Neuron (in vitro differentiated cells): ENCODE results near the gene GTPBP6.
A peak's percentile ranks its signal among the peaks of the same experiment; 100 is the strongest.

Experiments
- H2AFZ ChIP-seq: one replicate; pipeline ENCODE4 v1.6.1; 2013; ENCODE audit warnings: low read depth, mild to moderate bottlenecking, inconsistent platforms, low read length, moderate library complexity
- H3K27me3 ChIP-seq: one replicate; pipeline ENCODE4 v1.6.1; 2013; ENCODE audit warnings: low read length; ENCODE audit not compliant: insufficient read depth
- H3K36me3 ChIP-seq: one replicate; pipeline ENCODE4 v1.6.1; 2013; ENCODE audit warnings: low read length; ENCODE audit not compliant: insufficient read depth
- H3K4me1 ChIP-seq: one replicate; pipeline ENCODE4 v1.6.1; 2013; ENCODE audit warnings: low read length; ENCODE audit not compliant: insufficient read depth
- H3K4me3 ChIP-seq: 2 replicates; pipeline ENCODE4 v1.5.1; 2013; ENCODE audit warnings: mild to moderate bottlenecking, low read length, moderate library complexity
- H3K9me3 ChIP-seq: one replicate; pipeline ENCODE4 v1.6.1; 2013; ENCODE audit warnings: low read length

Gene GTPBP6

GRCh38 chrX:318739-319578, at the start of gene GTPBP6:
Gene GTPBP6, minus strand, starts transcription at chrX:318796. Its CDS starts 9 bp downstream, at chrX:318787.
- no peaks in the 10 kb centered on the region for H3K27me3 ChIP-seq
- peaks cover 4% of the 10 kb centered on the region for H3K9me3 ChIP-seq
- peaks cover 8% of the 10 kb centered on the region for H3K4me1 ChIP-seq
- H2AFZ ChIP-seq, result peak within 1 kb of the TSS; percentile 81
- peak within 1 kb of the TSS; percentile 86 for H3K4me3 ChIP-seq
- H3K36me3 ChIP-seq, result peaks cover 19% of the 10 kb centered on the region

GRCh38 chrX:367866-368265, 49.3 kb upstream of the GTPBP6 start:
- Histone ChIP-seq H3K36me3 (peaks cover 3% of the 10 kb centered on the region), H3K4me1 (peaks cover 14% of the 10 kb centered on the region), H3K9me3 (peaks cover 16% of the 10 kb centered on the region), H3K27me3 (no peaks in the 10 kb centered on the region), H3K4me3 (no peak overlapping the region), H2AFZ (no peak overlapping the region)

GRCh38 chrX:367349-367748, 48.8 kb upstream of the GTPBP6 start:
- peaks cover 3% of the 10 kb centered on the region for H3K36me3 ChIP-seq

GRCh38 chrX:363621-364375, 45.2 kb upstream of the GTPBP6 start:
- Histone ChIP-seq H2AFZ (no peak overlapping the region), H3K4me3 (no peak overlapping the region), H3K36me3 (peaks cover 28% of the 10 kb centered on the region), H3K27me3 (no peaks in the 10 kb centered on the region), H3K4me1 (no peaks in the 10 kb centered on the region), H3K9me3 (peaks cover 48% of the 10 kb centered on the region)

More at GRCh38 chrX:367349-367748, 48.8 kb upstream of the GTPBP6 start:
- Histone ChIP-seq H2AFZ (no peak overlapping the region), H3K4me3 (no peak overlapping the region), H3K27me3 (no peaks in the 10 kb centered on the region), H3K4me1 (peaks cover 9% of the 10 kb centered on the region), H3K9me3 (peaks cover 21% of the 10 kb centered on the region)

- Histone ChIP-seq H3K27me3 (no peaks in the 10 kb centered on the region), H2AFZ (no peak overlapping the region), H3K4me1 (no peaks in the 10 kb centered on the region), H3K36me3 (peaks cover 30% of the 10 kb centered on the region), H3K9me3 (peaks cover 52% of the 10 kb centered on the region), H3K4me3 (no peak overlapping the region)
These were observed 44.5 kb upstream of the GTPBP6 start for GRCh38 chrX:362937-363620.

- H3K9me3 ChIP-seq, result peaks cover 52% of the 10 kb centered on the region
- no peak overlapping the region for H2AFZ ChIP-seq
- peaks cover 36% of the 10 kb centered on the region for H3K36me3 ChIP-seq
- no peaks in the 10 kb centered on the region for H3K4me1 ChIP-seq
- no peak overlapping the region for H3K4me3 ChIP-seq
- H3K27me3 ChIP-seq, result no peaks in the 10 kb centered on the region
These were observed 43.8 kb upstream of the GTPBP6 start for GRCh38 chrX:362351-362750.

GRCh38 chrX:361231-362145, 42.9 kb upstream of the GTPBP6 start:
- no peaks in the 10 kb centered on the region for H3K4me1 ChIP-seq
- peaks cover 57% of the 10 kb centered on the region for H3K9me3 ChIP-seq
- H3K27me3 ChIP-seq, result no peaks in the 10 kb centered on the region
- H3K4me3 ChIP-seq, result no peak overlapping the region
- H3K36me3 ChIP-seq, result peaks cover 39% of the 10 kb centered on the region
- H2AFZ ChIP-seq, result no peak overlapping the region

GRCh38 chrX:360496-361150, 42.0 kb upstream of the GTPBP6 start:
- Histone ChIP-seq H3K4me3 (no peak overlapping the region), H3K36me3 (peaks cover 39% of the 10 kb centered on the region), H3K27me3 (no peaks in the 10 kb centered on the region), H3K4me1 (no peaks in the 10 kb centered on the region), H2AFZ (no peak overlapping the region), H3K9me3 (peaks cover 60% of the 10 kb centered on the region)

- Histone ChIP-seq H3K27me3 (no peaks in the 10 kb centered on the region), H2AFZ (no peak overlapping the region), H3K36me3 (peaks cover 36% of the 10 kb centered on the region), H3K4me1 (no peaks in the 10 kb centered on the region), H3K4me3 (no peak overlapping the region), H3K9me3 (peaks cover 55% of the 10 kb centered on the region)
These were observed 40.1 kb upstream of the GTPBP6 start for GRCh38 chrX:358651-359143.

- H3K4me1 ChIP-seq, result no peaks in the 10 kb centered on the region
- peaks cover 36% of the 10 kb centered on the region for H3K36me3 ChIP-seq
- H2AFZ ChIP-seq, result no peak overlapping the region
- H3K9me3 ChIP-seq, result peaks cover 47% of the 10 kb centered on the region
- no peak overlapping the region for H3K4me3 ChIP-seq
- H3K27me3 ChIP-seq, result no peaks in the 10 kb centered on the region
These were observed 39.3 kb upstream of the GTPBP6 start for GRCh38 chrX:357693-358471.

- H3K4me3 ChIP-seq, result no peak overlapping the region
- H3K36me3 ChIP-seq, result peaks cover 40% of the 10 kb centered on the region
- H3K27me3 ChIP-seq, result no peaks in the 10 kb centered on the region
- no peak overlapping the region for H2AFZ ChIP-seq
- H3K9me3 ChIP-seq, result peaks cover 40% of the 10 kb centered on the region
- no peaks in the 10 kb centered on the region for H3K4me1 ChIP-seq
These were observed 38.6 kb upstream of the GTPBP6 start for GRCh38 chrX:357035-357692.
